ENCODE data around the gene NRARP.

NRARP gene

DNA sequence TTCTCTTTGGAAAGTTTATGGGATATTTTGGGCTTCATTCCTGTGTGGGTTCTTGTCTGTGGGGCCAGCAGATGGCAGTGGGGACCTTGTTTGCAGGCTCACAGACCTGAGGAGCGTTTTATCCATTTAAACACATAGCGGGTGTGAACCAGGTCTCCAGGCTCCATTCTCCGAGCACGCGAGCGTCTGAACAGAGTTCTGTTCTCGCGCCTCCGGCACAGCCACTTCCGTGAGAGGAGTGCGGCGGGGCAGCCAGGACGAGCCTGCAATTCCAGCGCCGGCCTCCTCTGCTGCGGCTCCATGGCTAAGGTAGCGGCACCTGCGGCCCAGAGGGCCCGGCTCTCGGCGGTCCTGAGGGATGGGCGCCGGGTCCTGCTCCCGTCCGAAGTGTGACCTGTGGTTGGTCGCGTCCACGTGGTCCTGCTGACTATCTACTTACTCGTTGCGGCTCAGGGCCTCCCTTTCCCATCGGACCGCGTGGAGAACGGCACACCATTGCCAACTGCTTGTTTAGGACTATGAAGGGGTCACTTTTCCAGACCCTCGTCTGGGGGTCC, 7.3 kb downstream of the NRARP start:
- H3K4me3 ChIP-seq (ENCODE audit: low read depth, low read length): no peak overlapping the region
- TF ChIP-seq, protein P1, sequence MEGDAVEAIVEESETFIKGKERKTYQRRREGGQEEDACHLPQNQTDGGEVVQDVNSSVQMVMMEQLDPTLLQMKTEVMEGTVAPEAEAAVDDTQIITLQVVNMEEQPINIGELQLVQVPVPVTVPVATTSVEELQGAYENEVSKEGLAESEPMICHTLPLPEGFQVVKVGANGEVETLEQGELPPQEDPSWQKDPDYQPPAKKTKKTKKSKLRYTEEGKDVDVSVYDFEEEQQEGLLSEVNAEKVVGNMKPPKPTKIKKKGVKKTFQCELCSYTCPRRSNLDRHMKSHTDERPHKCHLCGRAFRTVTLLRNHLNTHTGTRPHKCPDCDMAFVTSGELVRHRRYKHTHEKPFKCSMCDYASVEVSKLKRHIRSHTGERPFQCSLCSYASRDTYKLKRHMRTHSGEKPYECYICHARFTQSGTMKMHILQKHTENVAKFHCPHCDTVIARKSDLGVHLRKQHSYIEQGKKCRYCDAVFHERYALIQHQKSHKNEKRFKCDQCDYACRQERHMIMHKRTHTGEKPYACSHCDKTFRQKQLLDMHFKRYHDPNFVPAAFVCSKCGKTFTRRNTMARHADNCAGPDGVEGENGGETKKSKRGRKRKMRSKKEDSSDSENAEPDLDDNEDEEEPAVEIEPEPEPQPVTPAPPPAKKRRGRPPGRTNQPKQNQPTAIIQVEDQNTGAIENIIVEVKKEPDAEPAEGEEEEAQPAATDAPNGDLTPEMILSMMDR (IDR thresholded peaks at IDR 0.05; ENCODE audit: borderline replicate concordance, insufficient read depth, low read depth, low read length): 0 out of 2 replicates have a peak, but pooled peaks have one; percentile 5

DNA sequence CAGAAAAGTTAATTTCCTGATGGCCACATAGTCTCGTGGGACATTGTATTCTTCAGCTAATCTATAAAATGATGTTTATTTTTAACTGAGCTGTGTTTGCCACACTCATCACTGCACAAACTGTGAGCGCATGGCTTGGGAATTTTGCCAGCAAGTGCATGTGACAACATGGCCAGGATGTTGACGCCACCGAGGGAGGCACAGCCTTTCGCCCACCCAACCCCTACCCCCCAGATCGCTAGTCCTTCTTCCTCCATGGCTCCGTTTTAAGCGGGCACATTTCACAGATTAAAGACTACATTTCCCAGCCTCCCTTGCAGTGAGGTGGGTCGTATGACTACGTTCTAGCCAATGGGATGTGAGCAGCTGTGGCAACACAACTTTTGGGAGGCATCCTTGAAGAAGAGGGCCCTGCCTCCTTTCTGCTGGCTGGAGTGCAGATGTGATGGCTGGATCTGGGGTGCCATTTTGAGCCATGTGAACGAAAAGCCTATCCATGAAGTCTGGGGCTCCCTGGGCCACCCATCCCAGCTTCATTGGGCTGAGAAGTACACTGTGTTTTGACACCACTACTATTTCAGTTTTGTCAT, 7.9 kb downstream of the NRARP start:
- TF ChIP-seq, protein P1 (IDR thresholded peaks at IDR 0.05; ENCODE audit: borderline replicate concordance, insufficient read depth, low read depth, low read length): no peak
- H3K4me3 ChIP-seq (ENCODE audit: low read depth, low read length): no peak overlapping the region

DNA sequence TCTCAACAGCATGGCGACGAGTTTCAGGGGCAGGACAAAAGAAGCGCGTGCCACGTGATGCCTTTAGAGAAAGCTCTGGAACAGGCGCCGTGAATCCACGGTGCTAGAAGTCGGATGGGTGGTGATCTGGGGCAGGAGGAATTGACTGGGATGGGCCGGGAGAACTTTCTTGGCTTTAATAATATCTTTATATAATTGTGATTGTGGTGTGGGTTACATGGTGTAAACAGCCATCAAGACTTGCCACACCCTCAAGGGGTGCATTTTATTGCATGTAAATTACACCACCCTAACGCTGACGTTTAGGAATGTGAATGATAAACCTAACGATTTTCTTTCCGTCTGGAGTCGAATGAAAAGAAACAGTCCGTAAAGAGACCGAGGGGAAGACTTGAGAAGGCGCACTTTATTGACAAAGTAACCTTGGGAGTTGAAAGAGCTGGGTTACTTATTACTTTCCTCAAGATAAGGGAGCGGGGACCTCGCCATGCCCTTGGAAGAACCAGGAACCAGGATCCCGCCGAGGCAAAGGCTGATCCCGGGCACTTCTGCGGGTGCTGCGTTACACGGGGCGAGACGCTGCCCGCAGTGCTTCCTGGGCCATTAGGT, 8.5 kb downstream of the NRARP start:
- TF ChIP-seq, protein P1 (IDR thresholded peaks at IDR 0.05; ENCODE audit: borderline replicate concordance, insufficient read depth, low read depth, low read length): no peak
- no peak overlapping the region for H3K4me3 ChIP-seq (ENCODE audit: low read depth, low read length)

DNA sequence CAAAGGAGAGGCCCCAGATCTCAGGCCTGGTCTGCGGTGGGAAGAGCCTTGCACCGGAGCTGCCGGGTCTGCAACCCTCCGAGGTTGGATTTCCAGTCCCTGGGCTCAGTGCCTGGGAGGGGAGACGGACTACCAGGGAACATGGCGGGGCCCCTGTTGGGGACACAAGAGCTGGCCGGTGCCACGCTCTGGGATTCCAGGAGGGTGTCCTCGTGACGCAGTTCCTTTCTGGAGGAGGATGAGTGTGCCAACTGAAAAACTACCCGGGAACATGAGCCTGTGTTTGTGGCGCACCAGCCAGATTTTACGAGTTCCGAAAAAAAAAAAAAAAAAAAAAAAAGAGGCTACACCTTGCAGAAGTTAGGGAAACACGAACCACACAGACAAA, 9.0 kb downstream of the NRARP start:
- TF ChIP-seq, protein P1 (IDR thresholded peaks at IDR 0.05; ENCODE audit: borderline replicate concordance, insufficient read depth, low read depth, low read length): no peak
- H3K4me3 ChIP-seq (ENCODE audit: low read depth, low read length): no peak overlapping the region

DNA sequence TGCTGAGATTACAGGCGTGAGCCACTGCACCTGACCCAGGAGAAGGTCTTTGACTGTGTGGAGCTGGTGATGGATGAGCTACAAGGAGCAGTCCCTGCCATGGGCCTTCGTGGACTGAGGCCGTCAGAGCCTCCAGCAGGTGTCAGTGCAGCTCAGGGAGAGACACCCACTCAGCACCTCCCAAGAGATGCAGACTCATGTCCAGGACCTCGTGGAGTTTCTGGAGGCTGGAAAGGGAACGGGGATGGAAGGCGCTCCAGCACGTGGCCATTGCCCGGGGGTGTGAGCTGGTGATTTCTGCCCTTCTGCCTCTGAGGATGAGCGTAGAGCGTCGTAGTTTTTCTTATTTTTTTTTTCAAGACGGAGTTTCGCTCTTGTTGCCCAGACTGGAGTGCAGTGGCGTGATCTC, 15.1 kb downstream of the NRARP start:
- H3K4me3 ChIP-seq (ENCODE audit: low read depth, low read length): no peak overlapping the region
- TF ChIP-seq, protein P1 (IDR thresholded peaks at IDR 0.05; ENCODE audit: borderline replicate concordance, insufficient read depth, low read depth, low read length): peak; percentile 56

DNA sequence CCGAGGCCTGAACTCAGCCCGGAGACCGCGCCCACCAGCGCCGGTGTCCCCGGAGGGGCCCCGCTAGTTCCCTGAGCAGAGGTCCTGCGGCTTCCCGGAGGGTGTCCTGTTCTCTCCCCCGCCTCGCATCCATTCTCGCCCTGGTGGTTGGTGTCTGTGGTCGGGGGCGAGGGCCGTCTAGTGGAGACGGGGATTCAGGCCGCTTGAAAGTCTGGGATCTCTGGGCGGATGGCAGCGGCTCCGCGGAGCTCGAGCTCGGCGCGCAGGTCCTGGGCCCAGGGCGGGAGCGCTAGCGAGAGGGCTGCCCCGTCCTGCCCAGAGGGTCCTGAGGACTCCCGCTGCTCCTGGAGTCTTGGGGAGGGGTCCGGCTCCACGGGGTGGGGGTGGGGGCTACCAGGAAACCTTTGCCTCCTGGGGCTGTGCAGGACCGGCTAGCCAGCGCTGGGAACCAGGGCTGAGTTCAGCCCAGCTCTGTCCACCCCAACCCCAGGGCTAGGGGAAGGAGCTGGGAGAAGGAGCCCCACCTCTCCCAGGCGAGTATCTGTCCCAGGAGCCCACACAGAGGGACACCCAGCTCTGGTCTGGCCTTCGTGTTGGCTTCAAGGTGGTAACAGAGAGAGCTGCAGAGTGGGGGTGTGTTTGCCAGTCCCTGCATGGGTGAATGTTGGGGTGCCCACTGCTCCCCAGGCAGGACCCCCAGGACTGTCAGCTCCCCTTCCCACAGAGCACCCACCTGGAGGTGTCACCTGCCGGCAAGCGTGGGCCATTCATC, 20.5 kb downstream of the NRARP start:
- TF ChIP-seq, protein P1 (IDR thresholded peaks at IDR 0.05; ENCODE audit: borderline replicate concordance, insufficient read depth, low read depth, low read length): no peak
- no peak overlapping the region for H3K4me3 ChIP-seq (ENCODE audit: low read depth, low read length)

Data from GM12875 (cell line).